ENCODE measurements around the gene ERCC6L2. TPM values are rescaled to one million over a fixed set of nuclear protein-coding genes. Genes with fewer than 3 reads are reported as not detected.

ERCC6L2 gene
- polyA plus RNA-seq, 2 of the 4 experiments (the other 2 are of a cell fraction), result 13.3 to 36.7 TPM

DNA sequence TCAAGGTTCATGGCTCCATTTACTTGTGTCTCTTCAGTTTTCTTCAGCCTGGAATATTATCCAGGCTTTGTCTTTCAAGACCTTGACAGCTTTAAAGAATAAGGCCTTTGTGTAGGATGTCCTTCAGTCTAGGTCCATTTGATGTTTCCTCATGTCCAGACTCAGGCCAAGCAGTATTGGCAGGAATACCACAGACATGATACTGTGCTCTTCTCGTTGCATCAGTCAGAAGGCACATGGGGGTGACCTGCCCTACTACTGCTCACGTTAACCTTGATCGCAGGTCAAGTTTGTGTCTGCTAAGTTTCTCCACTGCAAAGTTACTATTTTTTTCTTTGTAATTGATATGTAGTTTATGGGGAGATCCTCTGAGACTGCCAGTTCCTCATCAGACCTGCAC lies 88.2 kb downstream of the ERCC6L2 start:
- no peak overlapping the region for H3K27ac ChIP-seq
- H3K4me3 ChIP-seq, result no peak overlapping the region
- no peak for FAIRE-seq
- H3K9me3 ChIP-seq, result no peaks in the 10 kb centered on the region; the same call in 2 of the 3 replicates
- no peak for DNase-seq (ENCODE audit: low read depth in 1 of 2, low spot score in 1 of 2)
- no peak for ATAC-seq
- TF ChIP-seq KDM5A (IDR thresholded peaks at IDR 0.05) (no peak), EHF (CRISPR knock-in tag; IDR thresholded peaks at IDR 0.05) (no peak), SMC3 (IDR thresholded peaks at IDR 0.05) (no peak), NFE2L2 (conservative IDR thresholded peaks at IDR 0.05; ENCODE audit: low read length) (no peak), NPAS2 (CRISPR knock-in tag; IDR thresholded peaks at IDR 0.05; ENCODE audit: borderline replicate concordance) (no peak), MYC (IDR thresholded peaks at IDR 0.05; ENCODE audit: borderline replicate concordance, low read length) (no peak), KDM1A (IDR thresholded peaks at IDR 0.05; ENCODE audit: low read depth) (no peak), TP53 (CRISPR knock-in tag; IDR thresholded peaks at IDR 0.05) (no peak), ZC3H11A (IDR thresholded peaks at IDR 0.05) (no peak), EHMT2 (IDR thresholded peaks at IDR 0.05; ENCODE audit: low read depth) (no peak), POLR2A (IDR thresholded peaks at IDR 0.05; ENCODE audit: low read length) (no peak), JUN (IDR thresholded peaks at IDR 0.05) (no peak), ZFP36 (IDR thresholded peaks at IDR 0.05; ENCODE audit: borderline replicate concordance, partially characterized antibody) (no peak), HEYL (CRISPR knock-in tag; IDR thresholded peaks at IDR 0.05) (no peak), RCOR1 (IDR thresholded peaks at IDR 0.05; ENCODE audit: low read depth, low read length) (no peak), NR3C1 (IDR thresholded peaks at IDR 0.05) (no peak)
- TF ChIP-seq, protein P1, sequence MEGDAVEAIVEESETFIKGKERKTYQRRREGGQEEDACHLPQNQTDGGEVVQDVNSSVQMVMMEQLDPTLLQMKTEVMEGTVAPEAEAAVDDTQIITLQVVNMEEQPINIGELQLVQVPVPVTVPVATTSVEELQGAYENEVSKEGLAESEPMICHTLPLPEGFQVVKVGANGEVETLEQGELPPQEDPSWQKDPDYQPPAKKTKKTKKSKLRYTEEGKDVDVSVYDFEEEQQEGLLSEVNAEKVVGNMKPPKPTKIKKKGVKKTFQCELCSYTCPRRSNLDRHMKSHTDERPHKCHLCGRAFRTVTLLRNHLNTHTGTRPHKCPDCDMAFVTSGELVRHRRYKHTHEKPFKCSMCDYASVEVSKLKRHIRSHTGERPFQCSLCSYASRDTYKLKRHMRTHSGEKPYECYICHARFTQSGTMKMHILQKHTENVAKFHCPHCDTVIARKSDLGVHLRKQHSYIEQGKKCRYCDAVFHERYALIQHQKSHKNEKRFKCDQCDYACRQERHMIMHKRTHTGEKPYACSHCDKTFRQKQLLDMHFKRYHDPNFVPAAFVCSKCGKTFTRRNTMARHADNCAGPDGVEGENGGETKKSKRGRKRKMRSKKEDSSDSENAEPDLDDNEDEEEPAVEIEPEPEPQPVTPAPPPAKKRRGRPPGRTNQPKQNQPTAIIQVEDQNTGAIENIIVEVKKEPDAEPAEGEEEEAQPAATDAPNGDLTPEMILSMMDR (IDR thresholded peaks at IDR 0.05), result no peak
- TF ChIP-seq, protein P2, sequence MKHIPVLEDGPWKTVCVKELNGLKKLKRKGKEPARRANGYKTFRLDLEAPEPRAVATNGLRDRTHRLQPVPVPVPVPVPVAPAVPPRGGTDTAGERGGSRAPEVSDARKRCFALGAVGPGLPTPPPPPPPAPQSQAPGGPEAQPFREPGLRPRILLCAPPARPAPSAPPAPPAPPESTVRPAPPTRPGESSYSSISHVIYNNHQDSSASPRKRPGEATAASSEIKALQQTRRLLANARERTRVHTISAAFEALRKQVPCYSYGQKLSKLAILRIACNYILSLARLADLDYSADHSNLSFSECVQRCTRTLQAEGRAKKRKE (CRISPR knock-in tag; IDR thresholded peaks at IDR 0.05; ENCODE audit: low read depth), result no peak
- TF ChIP-seq, protein P3, sequence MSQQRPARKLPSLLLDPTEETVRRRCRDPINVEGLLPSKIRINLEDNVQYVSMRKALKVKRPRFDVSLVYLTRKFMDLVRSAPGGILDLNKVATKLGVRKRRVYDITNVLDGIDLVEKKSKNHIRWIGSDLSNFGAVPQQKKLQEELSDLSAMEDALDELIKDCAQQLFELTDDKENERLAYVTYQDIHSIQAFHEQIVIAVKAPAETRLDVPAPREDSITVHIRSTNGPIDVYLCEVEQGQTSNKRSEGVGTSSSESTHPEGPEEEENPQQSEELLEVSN (IDR thresholded peaks at IDR 0.05; ENCODE audit: borderline replicate concordance, low read depth), result no peak
- no peaks in the 10 kb centered on the region for H3K4me1 ChIP-seq
- no peak overlapping the region for H3K4me2 ChIP-seq
- ChIA-PET POLR2A (no interaction called here), CTCF (interaction anchor here (1.2 to 1.3 kb wide), 2 partner anchors 64 to 210 kb away, joined by 3 read pairs; no protein-coding TSS in a partner anchor)
- 96% methylated on average over 3 of the region's 3 CpGs for WGBS (ENCODE audit: missing lambda C conversion rate)

DNA sequence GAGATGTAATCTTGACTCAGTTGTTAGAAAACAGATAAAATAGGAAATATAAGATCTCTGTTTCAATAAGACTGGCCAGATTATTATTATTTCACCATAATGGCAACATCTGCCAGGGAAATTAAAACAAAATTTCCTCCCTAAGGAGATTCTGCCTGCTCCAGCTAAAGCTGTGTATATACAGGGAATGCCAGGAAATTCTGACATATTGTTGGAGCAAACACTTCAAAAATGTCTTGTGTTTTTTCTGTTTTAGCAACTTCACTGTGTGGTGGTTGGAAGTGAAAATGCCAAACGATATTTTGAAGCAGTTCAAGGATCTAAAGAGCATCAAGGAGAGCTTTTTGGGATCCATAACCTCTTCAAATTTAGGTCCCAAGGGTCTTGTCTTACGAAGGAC lies 90.8 kb downstream of the ERCC6L2 start:
- no peaks in the 10 kb centered on the region for H3K4me1 ChIP-seq
- no peaks in the 10 kb centered on the region for H3K9me3 ChIP-seq
- DNase-seq (ENCODE audit: low read depth in 1 of 2, low spot score in 1 of 2), result no peak
- no peak for FAIRE-seq
- POLR2A ChIA-PET, result no interaction called here
- no peak overlapping the region for H3K4me2 ChIP-seq
- H3K4me3 ChIP-seq, result no peak overlapping the region
- CTCF ChIA-PET, result interaction anchor here (0.6 kb wide), 1 partner anchor 252 kb away, joined by 3 read pairs; no protein-coding TSS in a partner anchor
- 89% methylated on average over 2 of the region's 2 CpGs for WGBS (ENCODE audit: missing lambda C conversion rate)
- H3K27ac ChIP-seq, result no peak overlapping the region
- ATAC-seq, result no peak
- TF ChIP-seq RCOR1 (IDR thresholded peaks at IDR 0.05; ENCODE audit: low read depth, low read length), result no peak
- no peak for TF ChIP-seq RARB (CRISPR knock-in tag; IDR thresholded peaks at IDR 0.05)
- TF ChIP-seq, protein P4, sequence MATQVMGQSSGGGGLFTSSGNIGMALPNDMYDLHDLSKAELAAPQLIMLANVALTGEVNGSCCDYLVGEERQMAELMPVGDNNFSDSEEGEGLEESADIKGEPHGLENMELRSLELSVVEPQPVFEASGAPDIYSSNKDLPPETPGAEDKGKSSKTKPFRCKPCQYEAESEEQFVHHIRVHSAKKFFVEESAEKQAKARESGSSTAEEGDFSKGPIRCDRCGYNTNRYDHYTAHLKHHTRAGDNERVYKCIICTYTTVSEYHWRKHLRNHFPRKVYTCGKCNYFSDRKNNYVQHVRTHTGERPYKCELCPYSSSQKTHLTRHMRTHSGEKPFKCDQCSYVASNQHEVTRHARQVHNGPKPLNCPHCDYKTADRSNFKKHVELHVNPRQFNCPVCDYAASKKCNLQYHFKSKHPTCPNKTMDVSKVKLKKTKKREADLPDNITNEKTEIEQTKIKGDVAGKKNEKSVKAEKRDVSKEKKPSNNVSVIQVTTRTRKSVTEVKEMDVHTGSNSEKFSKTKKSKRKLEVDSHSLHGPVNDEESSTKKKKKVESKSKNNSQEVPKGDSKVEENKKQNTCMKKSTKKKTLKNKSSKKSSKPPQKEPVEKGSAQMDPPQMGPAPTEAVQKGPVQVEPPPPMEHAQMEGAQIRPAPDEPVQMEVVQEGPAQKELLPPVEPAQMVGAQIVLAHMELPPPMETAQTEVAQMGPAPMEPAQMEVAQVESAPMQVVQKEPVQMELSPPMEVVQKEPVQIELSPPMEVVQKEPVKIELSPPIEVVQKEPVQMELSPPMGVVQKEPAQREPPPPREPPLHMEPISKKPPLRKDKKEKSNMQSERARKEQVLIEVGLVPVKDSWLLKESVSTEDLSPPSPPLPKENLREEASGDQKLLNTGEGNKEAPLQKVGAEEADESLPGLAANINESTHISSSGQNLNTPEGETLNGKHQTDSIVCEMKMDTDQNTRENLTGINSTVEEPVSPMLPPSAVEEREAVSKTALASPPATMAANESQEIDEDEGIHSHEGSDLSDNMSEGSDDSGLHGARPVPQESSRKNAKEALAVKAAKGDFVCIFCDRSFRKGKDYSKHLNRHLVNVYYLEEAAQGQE (IDR thresholded peaks at IDR 0.05), result no peak
- TF ChIP-seq TFCP2L1 (CRISPR knock-in tag; IDR thresholded peaks at IDR 0.05), result no peak
- no peak for TF ChIP-seq ZSCAN20 (CRISPR knock-in tag; IDR thresholded peaks at IDR 0.05)
- TF ChIP-seq MAZ (IDR thresholded peaks at IDR 0.05; ENCODE audit: borderline replicate concordance, low read depth, low read length), result no peak
- TF ChIP-seq, protein P5, sequence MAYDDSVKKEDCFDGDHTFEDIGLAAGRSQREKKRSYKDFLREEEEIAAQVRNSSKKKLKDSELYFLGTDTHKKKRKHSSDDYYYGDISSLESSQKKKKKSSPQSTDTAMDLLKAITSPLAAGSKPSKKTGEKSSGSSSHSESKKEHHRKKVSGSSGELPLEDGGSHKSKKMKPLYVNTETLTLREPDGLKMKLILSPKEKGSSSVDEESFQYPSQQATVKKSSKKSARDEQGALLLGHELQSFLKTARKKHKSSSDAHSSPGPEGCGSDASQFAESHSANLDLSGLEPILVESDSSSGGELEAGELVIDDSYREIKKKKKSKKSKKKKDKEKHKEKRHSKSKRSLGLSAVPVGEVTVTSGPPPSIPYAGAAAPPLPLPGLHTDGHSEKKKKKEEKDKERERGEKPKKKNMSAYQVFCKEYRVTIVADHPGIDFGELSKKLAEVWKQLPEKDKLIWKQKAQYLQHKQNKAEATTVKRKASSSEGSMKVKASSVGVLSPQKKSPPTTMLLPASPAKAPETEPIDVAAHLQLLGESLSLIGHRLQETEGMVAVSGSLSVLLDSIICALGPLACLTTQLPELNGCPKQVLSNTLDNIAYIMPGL (CRISPR knock-in tag; IDR thresholded peaks at IDR 0.05; ENCODE audit: borderline replicate concordance), result no peak
- no peak for TF ChIP-seq HEYL (CRISPR knock-in tag; IDR thresholded peaks at IDR 0.05)
- no peak for TF ChIP-seq RFX5 (IDR thresholded peaks at IDR 0.05)
- TF ChIP-seq KDM5A (IDR thresholded peaks at IDR 0.05), result no peak
- TF ChIP-seq, protein P6, sequence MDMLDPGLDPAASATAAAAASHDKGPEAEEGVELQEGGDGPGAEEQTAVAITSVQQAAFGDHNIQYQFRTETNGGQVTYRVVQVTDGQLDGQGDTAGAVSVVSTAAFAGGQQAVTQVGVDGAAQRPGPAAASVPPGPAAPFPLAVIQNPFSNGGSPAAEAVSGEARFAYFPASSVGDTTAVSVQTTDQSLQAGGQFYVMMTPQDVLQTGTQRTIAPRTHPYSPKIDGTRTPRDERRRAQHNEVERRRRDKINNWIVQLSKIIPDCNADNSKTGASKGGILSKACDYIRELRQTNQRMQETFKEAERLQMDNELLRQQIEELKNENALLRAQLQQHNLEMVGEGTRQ (IDR thresholded peaks at IDR 0.05), result no peak
- TF ChIP-seq ZFP36 (IDR thresholded peaks at IDR 0.05; ENCODE audit: borderline replicate concordance, partially characterized antibody), result no peak
- TF ChIP-seq BHLHE40 (IDR thresholded peaks at IDR 0.05; ENCODE audit: low read depth, low read length), result no peak
- no peak for TF ChIP-seq ZNF302 (CRISPR knock-in tag; IDR thresholded peaks at IDR 0.05)

Data from A549 (cell line).